ENCODE data around the gene GSTM3.
"Not testable (repeated sequence)": the region's sequence is repeated elsewhere in the genome, so short reads cannot be mapped to it uniquely, and the experiment has no call there.

- not testable (repeated sequence) for TF ChIP-seq CTCF, POLR2A, POLR2AphosphoS5 (IDR thresholded peaks at IDR 0.05)
Measured at GRCh38 chr1:109697861-109698260, 43.0 kb downstream of the GSTM3 start.

All from stomach (tissue), 4 donors.